GM23338 (cell line): ENCODE data around the gene CACNA1D.

Source experiments
- EZH2 ChIP-seq: fragments of 200-600 bp; sonication (generic); IDR thresholded peaks from one replicate; pipeline ENCODE4 v1.8.0; 2017; ENCODE audit warnings: antibody characterized with exemption, mild to moderate bottlenecking, low read depth; ENCODE audit not compliant: unreplicated experiment
- EZH2phosphoT487 ChIP-seq: fragments of 200-600 bp; sonication (generic); IDR thresholded peaks from one replicate; pipeline ENCODE4 v1.8.1; 2018; ENCODE audit warnings: antibody characterized with exemption; ENCODE audit not compliant: unreplicated experiment
- POLR2AphosphoS5 ChIP-seq: IDR thresholded peaks from 2 replicates; pipeline ENCODE4 v1.6.1; 2016; ENCODE audit warnings: antibody characterized with exemption, low read depth
- TF ChIP-seq, protein P1 (sequence below), 2 experiments: fragments of 200-600 bp in 1 of 2; sonication (generic) in 1 of 2; conservative IDR thresholded peaks; 2 replicates each; pipeline versions ENCODE4 v1.5.1 to v1.6.1; 2016 to 2017; ENCODE audit warnings: antibody characterized with exemption in 2 of 2, low read depth in 2 of 2, mild to moderate bottlenecking in 2 of 2, moderate library complexity in 1 of 2
- TF ChIP-seq, protein P2 (sequence below): IDR thresholded peaks from one replicate; pipeline ENCODE4 v1.6.1; 2018; ENCODE audit warnings: antibody characterized with exemption; ENCODE audit not compliant: unreplicated experiment

DNA sequence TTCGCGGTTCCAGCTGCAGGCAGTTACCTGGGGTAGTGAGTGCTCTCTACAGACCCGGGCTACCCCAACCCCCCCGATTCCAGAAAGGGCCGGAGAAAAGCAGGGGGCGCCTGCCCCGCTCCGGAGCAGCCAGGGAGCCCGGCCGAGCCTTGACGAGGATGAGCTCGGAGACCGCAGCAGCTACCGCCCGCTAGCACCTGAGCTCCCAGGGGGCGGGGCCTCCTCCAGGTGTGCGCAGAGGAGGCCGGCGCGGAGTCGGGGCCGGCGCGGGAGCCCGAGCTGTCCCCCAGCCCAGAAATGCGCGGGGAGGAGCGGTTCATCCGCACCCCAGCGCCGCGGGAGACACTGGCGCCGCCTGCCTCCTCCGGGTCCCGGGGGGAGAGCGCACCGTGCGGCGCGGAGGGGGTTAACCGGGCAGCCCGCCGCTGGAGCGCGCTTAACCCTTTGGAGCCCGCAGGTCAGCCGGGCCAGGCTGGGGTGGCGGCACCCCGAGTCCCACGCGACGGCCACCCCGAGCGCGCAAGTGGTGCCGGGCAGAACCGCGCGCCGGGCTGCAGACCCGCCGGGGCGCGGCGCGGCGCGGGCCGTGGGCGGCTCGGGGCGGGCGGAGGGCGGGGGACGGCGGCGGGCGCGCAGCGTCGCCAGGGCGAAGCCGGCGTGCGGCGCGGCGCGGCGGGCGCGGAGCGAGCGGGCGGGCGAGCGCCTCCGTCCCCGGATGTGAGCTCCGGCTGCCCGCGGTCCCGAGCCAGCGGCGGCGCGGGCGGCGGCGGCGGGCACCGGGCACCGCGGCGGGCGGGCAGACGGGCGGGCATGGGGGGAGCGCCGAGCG is at the start of gene CACNA1D:
- no peak for TF ChIP-seq EZH2phosphoT487
- TF ChIP-seq EZH2, result no peak
- TF ChIP-seq POLR2AphosphoS5, result 0 out of 2 replicates have a peak, but pooled peaks have one; percentile 34
- TF ChIP-seq, protein P1, sequence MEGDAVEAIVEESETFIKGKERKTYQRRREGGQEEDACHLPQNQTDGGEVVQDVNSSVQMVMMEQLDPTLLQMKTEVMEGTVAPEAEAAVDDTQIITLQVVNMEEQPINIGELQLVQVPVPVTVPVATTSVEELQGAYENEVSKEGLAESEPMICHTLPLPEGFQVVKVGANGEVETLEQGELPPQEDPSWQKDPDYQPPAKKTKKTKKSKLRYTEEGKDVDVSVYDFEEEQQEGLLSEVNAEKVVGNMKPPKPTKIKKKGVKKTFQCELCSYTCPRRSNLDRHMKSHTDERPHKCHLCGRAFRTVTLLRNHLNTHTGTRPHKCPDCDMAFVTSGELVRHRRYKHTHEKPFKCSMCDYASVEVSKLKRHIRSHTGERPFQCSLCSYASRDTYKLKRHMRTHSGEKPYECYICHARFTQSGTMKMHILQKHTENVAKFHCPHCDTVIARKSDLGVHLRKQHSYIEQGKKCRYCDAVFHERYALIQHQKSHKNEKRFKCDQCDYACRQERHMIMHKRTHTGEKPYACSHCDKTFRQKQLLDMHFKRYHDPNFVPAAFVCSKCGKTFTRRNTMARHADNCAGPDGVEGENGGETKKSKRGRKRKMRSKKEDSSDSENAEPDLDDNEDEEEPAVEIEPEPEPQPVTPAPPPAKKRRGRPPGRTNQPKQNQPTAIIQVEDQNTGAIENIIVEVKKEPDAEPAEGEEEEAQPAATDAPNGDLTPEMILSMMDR (conservative IDR thresholded peaks at IDR 0.05; ENCODE audit: low read depth in 2 of 2), result peak; percentile 13 to 39; a peak in 3 of 4 replicates
- TF ChIP-seq, protein P2, sequence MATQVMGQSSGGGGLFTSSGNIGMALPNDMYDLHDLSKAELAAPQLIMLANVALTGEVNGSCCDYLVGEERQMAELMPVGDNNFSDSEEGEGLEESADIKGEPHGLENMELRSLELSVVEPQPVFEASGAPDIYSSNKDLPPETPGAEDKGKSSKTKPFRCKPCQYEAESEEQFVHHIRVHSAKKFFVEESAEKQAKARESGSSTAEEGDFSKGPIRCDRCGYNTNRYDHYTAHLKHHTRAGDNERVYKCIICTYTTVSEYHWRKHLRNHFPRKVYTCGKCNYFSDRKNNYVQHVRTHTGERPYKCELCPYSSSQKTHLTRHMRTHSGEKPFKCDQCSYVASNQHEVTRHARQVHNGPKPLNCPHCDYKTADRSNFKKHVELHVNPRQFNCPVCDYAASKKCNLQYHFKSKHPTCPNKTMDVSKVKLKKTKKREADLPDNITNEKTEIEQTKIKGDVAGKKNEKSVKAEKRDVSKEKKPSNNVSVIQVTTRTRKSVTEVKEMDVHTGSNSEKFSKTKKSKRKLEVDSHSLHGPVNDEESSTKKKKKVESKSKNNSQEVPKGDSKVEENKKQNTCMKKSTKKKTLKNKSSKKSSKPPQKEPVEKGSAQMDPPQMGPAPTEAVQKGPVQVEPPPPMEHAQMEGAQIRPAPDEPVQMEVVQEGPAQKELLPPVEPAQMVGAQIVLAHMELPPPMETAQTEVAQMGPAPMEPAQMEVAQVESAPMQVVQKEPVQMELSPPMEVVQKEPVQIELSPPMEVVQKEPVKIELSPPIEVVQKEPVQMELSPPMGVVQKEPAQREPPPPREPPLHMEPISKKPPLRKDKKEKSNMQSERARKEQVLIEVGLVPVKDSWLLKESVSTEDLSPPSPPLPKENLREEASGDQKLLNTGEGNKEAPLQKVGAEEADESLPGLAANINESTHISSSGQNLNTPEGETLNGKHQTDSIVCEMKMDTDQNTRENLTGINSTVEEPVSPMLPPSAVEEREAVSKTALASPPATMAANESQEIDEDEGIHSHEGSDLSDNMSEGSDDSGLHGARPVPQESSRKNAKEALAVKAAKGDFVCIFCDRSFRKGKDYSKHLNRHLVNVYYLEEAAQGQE, result no peak
